WTC11 (cell line): ENCODE results near the gene PPP2R3C. TPM values are rescaled to one million over a fixed set of nuclear protein-coding genes. Genes with fewer than 3 reads are reported as not detected.
"Not testable (repeated sequence)": the region's sequence is repeated elsewhere in the genome, so short reads cannot be mapped to it uniquely, and the experiment has no call there.

ENCODE experiments used
- ATAC-seq: fragments of 200-7000 bp; cut with Tn5 transposase; 2 replicates; pipeline ENCODE4 v1.10.0; 2021; ENCODE audit warnings: mild to moderate bottlenecking, moderate library complexity
- CTCF ChIA-PET: fragments of 300-600 bp; sonication (Branson Sonifier 250); formaldehyde crosslinking; loops from one replicate; lab custom pipeline; 2021; ENCODE audit warnings: antibody characterized with exemption; lab: Charles Lee
- POLR2A ChIA-PET: fragments of 350-600 bp; sonication (Branson Sonifier 250); formaldehyde crosslinking; loops from one replicate; lab custom pipeline; 2021; ENCODE audit warnings: antibody characterized with exemption; lab: Charles Lee
- DNase-seq: peaks from one replicate; pipeline ENCODE4 v3.0.0; 2021; ENCODE audit warnings: low spot score
- H3K27ac Mint-ChIP-seq: 2 replicates; pipeline ENCODE4 v1.8.0; 2021; ENCODE audit warnings: mixed read lengths
- H3K27me3 Mint-ChIP-seq: 2 replicates; pipeline ENCODE4 v1.8.0; 2021; ENCODE audit warnings: low read depth, mild to moderate bottlenecking, moderate library complexity, mixed read lengths
- H3K36me3 Mint-ChIP-seq: 2 replicates; pipeline ENCODE4 v1.8.0; 2021; ENCODE audit warnings: mixed read lengths
- H3K4me1 Mint-ChIP-seq: 2 replicates; pipeline ENCODE4 v1.8.0; 2022; ENCODE audit warnings: mixed read lengths
- H3K4me3 Mint-ChIP-seq: 2 replicates; pipeline ENCODE4 v1.8.0; 2021; ENCODE audit warnings: mild to moderate bottlenecking, moderate library complexity, mixed read lengths
- H3K9me3 Mint-ChIP-seq: 2 replicates; pipeline ENCODE4 v1.8.0; 2021; ENCODE audit warnings: mixed read lengths
- ATF1 ChIP-seq: sonication (generic); formaldehyde crosslinking; IDR thresholded peaks from 2 replicates; pipeline ENCODE4 v1.8.1; 2023; ENCODE audit warnings: mild to moderate bottlenecking, moderate library complexity, missing genetic modification reagents
- CBFB ChIP-seq: sonication (generic); formaldehyde crosslinking; IDR thresholded peaks from 2 replicates; pipeline ENCODE4 v1.8.1; 2022; ENCODE audit warnings: mild to moderate bottlenecking, low read depth, missing genetic modification reagents
- ELF4 ChIP-seq: sonication (generic); formaldehyde crosslinking; IDR thresholded peaks from 2 replicates; pipeline ENCODE4 v1.8.1; 2022; ENCODE audit warnings: low read depth, mild to moderate bottlenecking, moderate library complexity, missing genetic modification reagents
- HMGA2 ChIP-seq: fragments of 250-450 bp; sonication (Bioruptor Pico); IDR thresholded peaks from 2 replicates; pipeline ENCODE4 v1.4.0; 2021; ENCODE audit warnings: mild to moderate bottlenecking, moderate library complexity
- JUN ChIP-seq: sonication (generic); formaldehyde crosslinking; IDR thresholded peaks from 2 replicates; pipeline ENCODE4 v1.8.0; 2023; ENCODE audit warnings: mild to moderate bottlenecking, missing genetic modification reagents
- NFYB ChIP-seq: sonication (generic); formaldehyde crosslinking; conservative IDR thresholded peaks from 2 replicates; pipeline ENCODE4 v1.8.0; 2022; ENCODE audit warnings: low read depth, missing genetic modification reagents
- NR3C1 ChIP-seq: sonication (generic); formaldehyde crosslinking; conservative IDR thresholded peaks from 2 replicates; pipeline ENCODE4 v1.8.1; 2023; ENCODE audit warnings: low read depth, mild to moderate bottlenecking, missing genetic modification reagents
- PRRX2 ChIP-seq: fragments of 250-450 bp; sonication (Bioruptor Pico); IDR thresholded peaks from 2 replicates; pipeline ENCODE4 v1.8.0; 2021; ENCODE audit warnings: mild to moderate bottlenecking
- TCF7 ChIP-seq: sonication (generic); formaldehyde crosslinking; IDR thresholded peaks from 2 replicates; pipeline ENCODE4 v1.8.0; 2022; ENCODE audit warnings: mild to moderate bottlenecking, low read depth, missing genetic modification reagents, moderate library complexity
- TEAD4 ChIP-seq: sonication (generic); formaldehyde crosslinking; IDR thresholded peaks from 2 replicates; pipeline ENCODE4 v1.8.0; 2022; ENCODE audit warnings: mild to moderate bottlenecking, missing genetic modification reagents
- ZNF423 ChIP-seq: fragments of 250-450 bp; sonication (Bioruptor Pico); IDR thresholded peaks from 2 replicates; pipeline ENCODE4 v2.1.2; 2022; ENCODE audit warnings: mild to moderate bottlenecking, moderate library complexity
- ZNF671 ChIP-seq: fragments of 250-450 bp; sonication (Bioruptor Pico); IDR thresholded peaks from 2 replicates; pipeline ENCODE4 v1.8.0; 2021; ENCODE audit warnings: mild to moderate bottlenecking
- total RNA-seq: library from RNA; stranded (reverse); gene quantifications from 3 replicates; pipeline ENCODE4 v1.2.3, GENCODE V29; 2021
- TF ChIP-seq, protein P1 (sequence below): sonication (generic); formaldehyde crosslinking; IDR thresholded peaks from 2 replicates; pipeline ENCODE4 v1.8.1; 2023; ENCODE audit warnings: mild to moderate bottlenecking, missing genetic modification reagents, borderline replicate concordance
- TF ChIP-seq, protein P2 (sequence below): sonication (generic); formaldehyde crosslinking; IDR thresholded peaks from 2 replicates; pipeline ENCODE4 v1.8.0; 2022; ENCODE audit warnings: mild to moderate bottlenecking, missing genetic modification reagents
- TF ChIP-seq, protein P3 (sequence below): sonication (generic); formaldehyde crosslinking; IDR thresholded peaks from 2 replicates; pipeline ENCODE4 v1.8.1; 2022; ENCODE audit warnings: missing genetic modification reagents, borderline replicate concordance

PPP2R3C gene
- total RNA-seq, 1 experiment from 2014 or later: 31.6 TPM

DNA sequence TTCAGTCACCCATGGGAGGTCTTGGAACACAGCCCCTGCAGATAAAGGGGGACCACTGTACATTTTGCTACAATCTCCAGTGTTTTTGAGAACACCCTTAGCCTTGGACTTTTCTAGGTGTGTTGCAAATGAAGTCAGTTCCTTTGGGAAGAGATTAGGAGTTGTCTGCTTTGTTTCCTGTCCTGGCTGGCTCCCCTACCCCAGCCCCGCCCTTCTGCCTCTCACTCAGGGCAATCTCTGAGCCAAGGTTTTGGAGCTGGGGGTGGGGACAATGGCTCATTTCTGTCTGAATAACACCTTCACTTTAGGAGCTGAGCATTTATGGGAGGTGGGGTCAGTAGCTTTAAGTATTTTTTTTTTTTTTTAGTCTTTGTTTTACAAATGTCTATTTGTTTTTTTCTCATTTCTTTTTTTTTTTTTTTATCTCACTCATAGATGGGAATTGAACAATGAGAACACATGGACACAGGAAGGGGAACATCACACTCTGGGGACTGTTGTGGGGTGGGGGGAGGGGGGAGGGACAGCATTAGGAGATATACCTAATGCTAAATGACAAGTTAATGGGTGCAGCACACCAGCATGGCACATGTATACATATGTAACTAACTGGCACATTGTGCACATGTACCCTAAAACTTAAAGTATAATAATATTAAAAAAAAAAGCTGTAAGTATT lies 60.5 kb downstream of the PPP2R3C start:
- H3K36me3 Mint-ChIP-seq: peaks cover 16% of the 10 kb centered on the region
- H3K4me1 Mint-ChIP-seq: peaks cover 20% of the 10 kb centered on the region
- peak overlapping the region; percentile 83 for H3K27ac Mint-ChIP-seq
- peak overlapping the region; percentile 41 for H3K4me3 Mint-ChIP-seq
- POLR2A ChIA-PET: interaction anchor here (0.6 to 1.6 kb wide), 2 partner anchors 15 to 58 kb away, joined by 4 to 6 read pairs; partner anchors contain the start of gene FAM177A1
- DNase-seq (peak; percentile 52), ATAC-seq (peak; percentile 98)
- CTCF ChIA-PET: interaction anchor here (0.9 kb wide), 1 partner anchor 15 kb away, joined by 7 read pairs; the partner anchor contains the start of gene FAM177A1
- H3K27me3 Mint-ChIP-seq, H3K9me3 Mint-ChIP-seq: not testable (repeated sequence)

DNA sequence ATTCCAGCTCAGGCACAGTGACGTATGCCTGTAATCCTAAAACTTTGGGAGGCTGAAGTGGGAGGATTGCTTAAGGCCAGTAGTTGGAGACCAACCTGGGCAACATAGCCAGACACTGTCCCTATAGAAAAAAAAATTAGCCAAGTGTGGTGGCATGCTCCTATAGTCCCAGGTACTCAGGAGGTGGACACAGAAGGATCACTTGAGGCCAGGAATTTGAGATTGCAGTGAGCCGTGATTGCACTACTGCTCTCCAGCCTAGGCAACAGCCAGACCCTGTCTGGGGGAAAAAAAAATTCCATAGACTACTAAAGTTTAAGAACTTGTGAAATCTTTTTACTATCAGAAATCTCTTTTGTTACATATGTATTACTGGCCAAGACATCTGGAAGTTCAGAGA lies 69.2 kb downstream of the PPP2R3C start:
- POLR2A ChIA-PET: no interaction called here
- H3K36me3 Mint-ChIP-seq: peaks cover 12% of the 10 kb centered on the region
- TF ChIP-seq ELF4 (CRISPR knock-in tag) (no peak), TEAD4 (CRISPR knock-in tag) (no peak), HMGA2 (CRISPR knock-in tag) (no peak), PRRX2 (CRISPR knock-in tag) (no peak), NR3C1 (CRISPR knock-in tag) (no peak), CBFB (no peak)
- TF ChIP-seq, protein P1, sequence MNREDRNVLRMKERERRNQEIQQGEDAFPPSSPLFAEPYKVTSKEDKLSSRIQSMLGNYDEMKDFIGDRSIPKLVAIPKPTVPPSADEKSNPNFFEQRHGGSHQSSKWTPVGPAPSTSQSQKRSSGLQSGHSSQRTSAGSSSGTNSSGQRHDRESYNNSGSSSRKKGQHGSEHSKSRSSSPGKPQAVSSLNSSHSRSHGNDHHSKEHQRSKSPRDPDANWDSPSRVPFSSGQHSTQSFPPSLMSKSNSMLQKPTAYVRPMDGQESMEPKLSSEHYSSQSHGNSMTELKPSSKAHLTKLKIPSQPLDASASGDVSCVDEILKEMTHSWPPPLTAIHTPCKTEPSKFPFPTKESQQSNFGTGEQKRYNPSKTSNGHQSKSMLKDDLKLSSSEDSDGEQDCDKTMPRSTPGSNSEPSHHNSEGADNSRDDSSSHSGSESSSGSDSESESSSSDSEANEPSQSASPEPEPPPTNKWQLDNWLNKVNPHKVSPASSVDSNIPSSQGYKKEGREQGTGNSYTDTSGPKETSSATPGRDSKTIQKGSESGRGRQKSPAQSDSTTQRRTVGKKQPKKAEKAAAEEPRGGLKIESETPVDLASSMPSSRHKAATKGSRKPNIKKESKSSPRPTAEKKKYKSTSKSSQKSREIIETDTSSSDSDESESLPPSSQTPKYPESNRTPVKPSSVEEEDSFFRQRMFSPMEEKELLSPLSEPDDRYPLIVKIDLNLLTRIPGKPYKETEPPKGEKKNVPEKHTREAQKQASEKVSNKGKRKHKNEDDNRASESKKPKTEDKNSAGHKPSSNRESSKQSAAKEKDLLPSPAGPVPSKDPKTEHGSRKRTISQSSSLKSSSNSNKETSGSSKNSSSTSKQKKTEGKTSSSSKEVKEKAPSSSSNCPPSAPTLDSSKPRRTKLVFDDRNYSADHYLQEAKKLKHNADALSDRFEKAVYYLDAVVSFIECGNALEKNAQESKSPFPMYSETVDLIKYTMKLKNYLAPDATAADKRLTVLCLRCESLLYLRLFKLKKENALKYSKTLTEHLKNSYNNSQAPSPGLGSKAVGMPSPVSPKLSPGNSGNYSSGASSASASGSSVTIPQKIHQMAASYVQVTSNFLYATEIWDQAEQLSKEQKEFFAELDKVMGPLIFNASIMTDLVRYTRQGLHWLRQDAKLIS (CRISPR knock-in tag): no peak
- TF ChIP-seq, protein P2, sequence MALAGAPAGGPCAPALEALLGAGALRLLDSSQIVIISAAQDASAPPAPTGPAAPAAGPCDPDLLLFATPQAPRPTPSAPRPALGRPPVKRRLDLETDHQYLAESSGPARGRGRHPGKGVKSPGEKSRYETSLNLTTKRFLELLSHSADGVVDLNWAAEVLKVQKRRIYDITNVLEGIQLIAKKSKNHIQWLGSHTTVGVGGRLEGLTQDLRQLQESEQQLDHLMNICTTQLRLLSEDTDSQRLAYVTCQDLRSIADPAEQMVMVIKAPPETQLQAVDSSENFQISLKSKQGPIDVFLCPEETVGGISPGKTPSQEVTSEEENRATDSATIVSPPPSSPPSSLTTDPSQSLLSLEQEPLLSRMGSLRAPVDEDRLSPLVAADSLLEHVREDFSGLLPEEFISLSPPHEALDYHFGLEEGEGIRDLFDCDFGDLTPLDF: no peak
- ATAC-seq (no peak), DNase-seq (no peak)
- H3K27me3 Mint-ChIP-seq: no peaks in the 10 kb centered on the region
- no peaks in the 10 kb centered on the region for H3K9me3 Mint-ChIP-seq
- H3K4me3 Mint-ChIP-seq: no peak overlapping the region
- CTCF ChIA-PET: no interaction called here
- peaks cover 6% of the 10 kb centered on the region for H3K4me1 Mint-ChIP-seq
- no peak overlapping the region for H3K27ac Mint-ChIP-seq

DNA sequence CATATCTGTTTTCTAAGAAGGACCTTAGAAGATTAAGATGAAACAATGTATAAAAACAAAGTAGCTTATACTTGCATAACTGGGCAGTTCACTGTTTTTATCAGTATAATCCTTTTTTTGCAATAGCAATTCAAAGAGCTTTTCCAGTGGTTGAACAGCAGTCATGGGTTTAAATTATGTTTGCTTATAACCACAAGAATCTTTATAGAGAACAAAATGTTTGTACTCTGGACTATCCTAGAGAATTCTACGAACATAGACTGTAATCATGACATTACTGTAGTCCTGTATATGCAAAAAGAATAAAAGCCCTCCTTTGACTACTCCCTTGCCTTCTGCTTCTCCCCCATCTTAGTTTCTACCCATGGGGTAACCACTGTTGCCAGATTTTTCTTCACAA lies 70.0 kb downstream of the PPP2R3C start:
- Mint-ChIP-seq H3K27me3 (no peaks in the 10 kb centered on the region), H3K36me3 (peaks cover 11% of the 10 kb centered on the region), H3K9me3 (no peaks in the 10 kb centered on the region), H3K4me1 (peaks cover 10% of the 10 kb centered on the region), H3K27ac (no peak overlapping the region), H3K4me3 (no peak overlapping the region)
- POLR2A ChIA-PET: no interaction called here
- no peak for DNase-seq
- no peak for ATAC-seq
- CTCF ChIA-PET: no interaction called here
- TF ChIP-seq NFYB (CRISPR knock-in tag) (no peak), TCF7 (CRISPR knock-in tag) (no peak), ZNF423 (no peak), JUN (CRISPR knock-in tag) (no peak), ZNF671 (CRISPR knock-in tag) (no peak), NR3C1 (CRISPR knock-in tag) (no peak), ATF1 (CRISPR knock-in tag) (no peak)
- TF ChIP-seq, protein P3, sequence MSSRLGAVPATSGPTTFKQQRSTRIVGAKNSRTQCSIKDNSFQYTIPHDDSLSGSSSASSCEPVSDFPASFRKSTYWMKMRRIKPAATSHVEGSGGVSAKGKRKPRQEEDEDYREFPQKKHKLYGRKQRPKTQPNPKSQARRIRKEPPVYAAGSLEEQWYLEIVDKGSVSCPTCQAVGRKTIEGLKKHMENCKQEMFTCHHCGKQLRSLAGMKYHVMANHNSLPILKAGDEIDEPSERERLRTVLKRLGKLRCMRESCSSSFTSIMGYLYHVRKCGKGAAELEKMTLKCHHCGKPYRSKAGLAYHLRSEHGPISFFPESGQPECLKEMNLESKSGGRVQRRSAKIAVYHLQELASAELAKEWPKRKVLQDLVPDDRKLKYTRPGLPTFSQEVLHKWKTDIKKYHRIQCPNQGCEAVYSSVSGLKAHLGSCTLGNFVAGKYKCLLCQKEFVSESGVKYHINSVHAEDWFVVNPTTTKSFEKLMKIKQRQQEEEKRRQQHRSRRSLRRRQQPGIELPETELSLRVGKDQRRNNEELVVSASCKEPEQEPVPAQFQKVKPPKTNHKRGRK (CRISPR knock-in tag): no peak
